ENCODE measurements around the gene EIF4E1B.

The EIF4E1B gene

DNA sequence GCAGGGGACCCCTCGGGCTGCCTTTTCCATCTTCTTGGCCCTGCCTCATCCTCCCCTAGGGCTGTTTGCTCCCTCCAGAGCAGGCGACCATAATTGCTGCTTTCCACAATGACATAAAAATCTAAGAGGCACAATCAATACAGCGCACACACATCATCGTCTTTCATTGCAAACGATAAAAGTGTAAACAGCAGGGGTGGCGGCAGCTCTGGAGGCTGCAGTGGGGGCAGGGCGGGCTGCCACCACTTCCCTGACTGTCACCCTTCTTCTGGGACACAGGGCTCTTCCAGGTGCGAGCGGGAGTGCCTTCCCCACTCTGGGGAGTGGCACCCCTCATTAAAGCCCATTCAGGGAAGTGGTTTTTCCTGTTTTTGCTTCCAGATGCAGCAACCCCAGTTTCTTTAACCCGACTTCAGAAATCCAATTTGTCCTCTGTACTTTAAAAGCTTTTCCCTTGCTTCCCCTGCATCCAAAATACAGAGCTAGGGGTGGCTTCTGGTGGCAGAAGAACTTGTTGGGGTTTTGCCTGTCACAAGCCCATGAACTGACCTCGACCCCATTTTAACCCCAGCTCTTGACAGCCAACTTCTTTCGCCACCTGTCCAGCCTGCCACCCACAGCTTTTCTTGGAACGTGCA is 62.5 kb downstream of the EIF4E1B start:
- no peak overlapping the region for H3K4me3 ChIP-seq (ENCODE audit: low read depth, low read length)
- no peak for DNase-seq (ENCODE audit: low read depth)

GRCh38 chr5:176693477-176693851 is 63.0 kb downstream of the EIF4E1B start:
- no peak overlapping the region for H3K4me3 ChIP-seq (ENCODE audit: low read depth, low read length)
- TF ChIP-seq POLR2A (IDR thresholded peaks at IDR 0.05; ENCODE audit: extremely low read depth, insufficient read length), result no peak
- TF ChIP-seq, protein P1, sequence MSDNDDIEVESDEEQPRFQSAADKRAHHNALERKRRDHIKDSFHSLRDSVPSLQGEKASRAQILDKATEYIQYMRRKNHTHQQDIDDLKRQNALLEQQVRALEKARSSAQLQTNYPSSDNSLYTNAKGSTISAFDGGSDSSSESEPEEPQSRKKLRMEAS (IDR thresholded peaks at IDR 0.05; ENCODE audit: low read depth, low read length), result no peak
- no peak for TF ChIP-seq CTCF (IDR thresholded peaks at IDR 0.05; ENCODE audit: low read depth, low read length)
- no peak for TF ChIP-seq MYC (IDR thresholded peaks at IDR 0.05; ENCODE audit: low read depth, low read length)
- peak; percentile 88 for DNase-seq (ENCODE audit: low read depth)

More for the DNA sequence above, 62.5 kb downstream of the EIF4E1B start:
- no peak for TF ChIP-seq MYC (IDR thresholded peaks at IDR 0.05; ENCODE audit: low read depth, low read length)
- TF ChIP-seq POLR2A (IDR thresholded peaks at IDR 0.05; ENCODE audit: extremely low read depth, insufficient read length), result no peak
- TF ChIP-seq, protein P1 (IDR thresholded peaks at IDR 0.05; ENCODE audit: low read depth, low read length), result no peak
- no peak for TF ChIP-seq CTCF (IDR thresholded peaks at IDR 0.05; ENCODE audit: low read depth, low read length)

GRCh38 chr5:176694146-176694545 is 63.7 kb downstream of the EIF4E1B start:
- no peak overlapping the region for H3K4me3 ChIP-seq (ENCODE audit: low read depth, low read length)
- no peak for TF ChIP-seq MYC (IDR thresholded peaks at IDR 0.05; ENCODE audit: low read depth, low read length)
- TF ChIP-seq CTCF (IDR thresholded peaks at IDR 0.05; ENCODE audit: low read depth, low read length), result no peak
- TF ChIP-seq, protein P1 (IDR thresholded peaks at IDR 0.05; ENCODE audit: low read depth, low read length), result no peak
- no peak for TF ChIP-seq POLR2A (IDR thresholded peaks at IDR 0.05; ENCODE audit: extremely low read depth, insufficient read length)
- no peak for DNase-seq (ENCODE audit: low read depth)

GRCh38 chr5:176694631-176695030 is 64.2 kb downstream of the EIF4E1B start:
- TF ChIP-seq CTCF (IDR thresholded peaks at IDR 0.05; ENCODE audit: low read depth, low read length), result no peak
- TF ChIP-seq POLR2A (IDR thresholded peaks at IDR 0.05; ENCODE audit: extremely low read depth, insufficient read length), result no peak
- no peak for TF ChIP-seq MYC (IDR thresholded peaks at IDR 0.05; ENCODE audit: low read depth, low read length)
- TF ChIP-seq, protein P1 (IDR thresholded peaks at IDR 0.05; ENCODE audit: low read depth, low read length), result no peak
- no peak for DNase-seq (ENCODE audit: low read depth)
- H3K4me3 ChIP-seq (ENCODE audit: low read depth, low read length), result no peak overlapping the region

GRCh38 chr5:176695073-176695472 is 64.6 kb downstream of the EIF4E1B start:
- DNase-seq (ENCODE audit: low read depth), result no peak
- TF ChIP-seq CTCF (IDR thresholded peaks at IDR 0.05; ENCODE audit: low read depth, low read length) (no peak), POLR2A (IDR thresholded peaks at IDR 0.05; ENCODE audit: extremely low read depth, insufficient read length) (no peak), MYC (IDR thresholded peaks at IDR 0.05; ENCODE audit: low read depth, low read length) (no peak)
- TF ChIP-seq, protein P1 (IDR thresholded peaks at IDR 0.05; ENCODE audit: low read depth, low read length), result no peak
- H3K4me3 ChIP-seq (ENCODE audit: low read depth, low read length), result no peak overlapping the region

Measured in NB4 (cell line).